Activated naive CD8-positive, alpha-beta T cell treated with anti-CD3 and anti-CD28 coated beads, Interleukin-2, amount 50 U/mL, for 24 hours (primary cell): ENCODE data around the gene MCM3.

Experiments used
- ATAC-seq: fragments of 150-1000 bp; cut with Tn5 transposase; one replicate; pipeline ENCODE4 v1.10.0; 2021
- DNase-seq: peaks from one replicate; pipeline ENCODE4 v3.0.0; 2021
- H3K27ac Mint-ChIP-seq: one replicate; pipeline ENCODE4 v1.8.0; 2021; ENCODE audit warnings: mild to moderate bottlenecking, mixed read lengths
- H3K27me3 Mint-ChIP-seq: one replicate; pipeline ENCODE4 v1.8.0; 2021; ENCODE audit warnings: mixed read lengths
- H3K36me3 Mint-ChIP-seq: one replicate; pipeline ENCODE4 v1.8.0; 2021; ENCODE audit warnings: low read depth, mixed read lengths
- H3K4me1 Mint-ChIP-seq: one replicate; pipeline ENCODE4 v1.8.0; 2021; ENCODE audit warnings: mixed read lengths
- H3K4me3 Mint-ChIP-seq: one replicate; pipeline ENCODE4 v1.8.0; 2021; ENCODE audit warnings: mild to moderate bottlenecking, moderate library complexity, mixed read lengths
- H3K9me3 Mint-ChIP-seq: one replicate; pipeline ENCODE4 v1.8.0; 2021; ENCODE audit warnings: mixed read lengths

Gene MCM3

GRCh38 chr6:52285177-52286068 lies 881 bp upstream of the MCM3 start:
- Mint-ChIP-seq H3K4me3 (no peak overlapping the region), H3K27me3 (no peaks in the 10 kb centered on the region), H3K27ac (no peak overlapping the region), H3K9me3 (no peaks in the 10 kb centered on the region), H3K36me3 (peaks cover 37% of the 10 kb centered on the region), H3K4me1 (peaks cover 37% of the 10 kb centered on the region)
- peak; percentile 4 for ATAC-seq
- DNase-seq: no peak

GRCh38 chr6:52284131-52284459 lies 447 bp downstream of the MCM3 start:
- H3K4me1 Mint-ChIP-seq: peaks cover 47% of the 10 kb centered on the region
- H3K36me3 Mint-ChIP-seq: peaks cover 50% of the 10 kb centered on the region
- ATAC-seq (no peak), DNase-seq (peak; percentile 70)
- no peak overlapping the region for H3K27ac Mint-ChIP-seq
- H3K27me3 Mint-ChIP-seq: no peaks in the 10 kb centered on the region
- H3K4me3 Mint-ChIP-seq: no peak overlapping the region
- H3K9me3 Mint-ChIP-seq: no peaks in the 10 kb centered on the region

- no peaks in the 10 kb centered on the region for H3K27me3 Mint-ChIP-seq
- no peaks in the 10 kb centered on the region for H3K9me3 Mint-ChIP-seq
- H3K27ac Mint-ChIP-seq: peak overlapping the region; percentile 38
- DNase-seq (no peak), ATAC-seq (no peak)
- H3K4me1 Mint-ChIP-seq: peaks cover 56% of the 10 kb centered on the region
- peaks cover 60% of the 10 kb centered on the region for H3K36me3 Mint-ChIP-seq
- H3K4me3 Mint-ChIP-seq: no peak overlapping the region
Observed at GRCh38 chr6:52283111-52283510, 1.4 kb downstream of the MCM3 start.

GRCh38 chr6:52276130-52276529 lies 8.4 kb downstream of the MCM3 start:
- no peak overlapping the region for H3K4me3 Mint-ChIP-seq
- DNase-seq (no peak), ATAC-seq (no peak)
- peaks cover 88% of the 10 kb centered on the region for H3K36me3 Mint-ChIP-seq
- H3K9me3 Mint-ChIP-seq: no peaks in the 10 kb centered on the region
- H3K4me1 Mint-ChIP-seq: peaks cover 32% of the 10 kb centered on the region
- H3K27me3 Mint-ChIP-seq: no peaks in the 10 kb centered on the region
- no peak overlapping the region for H3K27ac Mint-ChIP-seq

- no peak overlapping the region for H3K27ac Mint-ChIP-seq
- H3K4me3 Mint-ChIP-seq: no peak overlapping the region
- H3K9me3 Mint-ChIP-seq: no peaks in the 10 kb centered on the region
- peaks cover 3% of the 10 kb centered on the region for H3K4me1 Mint-ChIP-seq
- no peaks in the 10 kb centered on the region for H3K27me3 Mint-ChIP-seq
- ATAC-seq (no peak), DNase-seq (no peak)
- H3K36me3 Mint-ChIP-seq: peaks cover 86% of the 10 kb centered on the region
Observed at GRCh38 chr6:52271852-52272460, 12.6 kb downstream of the MCM3 start.

GRCh38 chr6:52263709-52264540 lies 20.6 kb downstream of the MCM3 start:
- peak; percentile 68 for DNase-seq
- Mint-ChIP-seq H3K36me3 (peaks cover 80% of the 10 kb centered on the region), H3K4me1 (peaks cover 6% of the 10 kb centered on the region), H3K27ac (peak overlapping the region; percentile 29), H3K4me3 (no peak overlapping the region), H3K9me3 (no peaks in the 10 kb centered on the region), H3K27me3 (no peaks in the 10 kb centered on the region)
- ATAC-seq: peak; percentile 63

GRCh38 chr6:52262620-52263344 lies 21.8 kb downstream of the MCM3 start:
- Mint-ChIP-seq H3K27ac (no peak overlapping the region), H3K27me3 (no peaks in the 10 kb centered on the region), H3K36me3 (peaks cover 69% of the 10 kb centered on the region), H3K4me3 (no peak overlapping the region), H3K4me1 (peaks cover 6% of the 10 kb centered on the region), H3K9me3 (no peaks in the 10 kb centered on the region)
- ATAC-seq: no peak
- no peak for DNase-seq

- peaks cover 1% of the 10 kb centered on the region for H3K27me3 Mint-ChIP-seq
- H3K36me3 Mint-ChIP-seq: peaks cover 53% of the 10 kb centered on the region
- no peaks in the 10 kb centered on the region for H3K9me3 Mint-ChIP-seq
Observed at GRCh38 chr6:52261229-52261628, 23.3 kb downstream of the MCM3 start.

GRCh38 chr6:52260634-52261033 lies 23.9 kb downstream of the MCM3 start:
- DNase-seq (no peak), ATAC-seq (no peak)
- Mint-ChIP-seq H3K27me3 (peaks cover 1% of the 10 kb centered on the region), H3K36me3 (peaks cover 48% of the 10 kb centered on the region), H3K9me3 (no peaks in the 10 kb centered on the region), H3K4me3 (no peak overlapping the region), H3K27ac (no peak overlapping the region), H3K4me1 (peaks cover 7% of the 10 kb centered on the region)

More at GRCh38 chr6:52261229-52261628, 23.3 kb downstream of the MCM3 start:
- ATAC-seq: no peak
- no peak overlapping the region for H3K4me3 Mint-ChIP-seq
- no peak for DNase-seq
- peaks cover 6% of the 10 kb centered on the region for H3K4me1 Mint-ChIP-seq
- no peak overlapping the region for H3K27ac Mint-ChIP-seq

GRCh38 chr6:52255434-52255833 lies 29.1 kb downstream of the MCM3 start:
- Mint-ChIP-seq H3K4me1 (peaks cover 41% of the 10 kb centered on the region), H3K36me3 (peaks cover under 1% of the 10 kb centered on the region), H3K9me3 (no peaks in the 10 kb centered on the region), H3K4me3 (peak overlapping the region; percentile 9), H3K27ac (no peak overlapping the region), H3K27me3 (peaks cover 31% of the 10 kb centered on the region)
- no peak for ATAC-seq
- no peak for DNase-seq

GRCh38 chr6:52254731-52255378 lies 29.7 kb downstream of the MCM3 start:
- H3K4me3 Mint-ChIP-seq: peak overlapping the region; percentile 9
- H3K27ac Mint-ChIP-seq: no peak overlapping the region
- H3K36me3 Mint-ChIP-seq: no peaks in the 10 kb centered on the region
- H3K4me1 Mint-ChIP-seq: peaks cover 44% of the 10 kb centered on the region
- ATAC-seq (peak; percentile 82), DNase-seq (no peak)
- no peaks in the 10 kb centered on the region for H3K9me3 Mint-ChIP-seq
- peaks cover 32% of the 10 kb centered on the region for H3K27me3 Mint-ChIP-seq

- ATAC-seq (peak; percentile 64), DNase-seq (peak; percentile 55)
- peaks cover 41% of the 10 kb centered on the region for H3K27me3 Mint-ChIP-seq
- no peaks in the 10 kb centered on the region for H3K36me3 Mint-ChIP-seq
- no peak overlapping the region for H3K4me3 Mint-ChIP-seq
- peak overlapping the region; percentile 4 for H3K27ac Mint-ChIP-seq
- H3K9me3 Mint-ChIP-seq: no peaks in the 10 kb centered on the region
- H3K4me1 Mint-ChIP-seq: peaks cover 44% of the 10 kb centered on the region
Observed at GRCh38 chr6:52253494-52253893, 31.0 kb downstream of the MCM3 start.

- ATAC-seq (no peak), DNase-seq (no peak)
- Mint-ChIP-seq H3K27ac (no peak overlapping the region), H3K4me1 (peaks cover 44% of the 10 kb centered on the region), H3K27me3 (peaks cover 47% of the 10 kb centered on the region), H3K4me3 (no peak overlapping the region), H3K36me3 (no peaks in the 10 kb centered on the region), H3K9me3 (no peaks in the 10 kb centered on the region)
Observed at GRCh38 chr6:52251113-52251512, 33.4 kb downstream of the MCM3 start.

- Mint-ChIP-seq H3K9me3 (no peaks in the 10 kb centered on the region), H3K36me3 (no peaks in the 10 kb centered on the region), H3K27me3 (peaks cover 51% of the 10 kb centered on the region), H3K27ac (no peak overlapping the region), H3K4me1 (peaks cover 27% of the 10 kb centered on the region), H3K4me3 (no peak overlapping the region)
- ATAC-seq (no peak), DNase-seq (no peak)
Observed at GRCh38 chr6:52249078-52249477, 35.5 kb downstream of the MCM3 start.
